Activated CD4-positive, alpha-beta memory T cell treated with anti-CD3 and anti-CD28 coated beads for 36 hours (primary cell): ENCODE measurements around the gene UFSP2. TPM values are rescaled to one million over a fixed set of nuclear protein-coding genes. Genes with fewer than 3 reads are reported as not detected.

Experiments
- CTCF ChIA-PET: fragments of 350-600 bp; sonication (Branson Sonifier 250); formaldehyde crosslinking; loops from one replicate; lab custom pipeline; 2021; ENCODE audit warnings: antibody characterized with exemption, inconsistent platforms; lab: Charles Lee
- POLR2A ChIA-PET: fragments of 350-600 bp; sonication (Branson Sonifier 250); formaldehyde crosslinking; loops from one replicate; lab custom pipeline; 2021; ENCODE audit warnings: antibody characterized with exemption; lab: Charles Lee
- DNase-seq: peaks from one replicate; pipeline ENCODE4 v3.0.0-alpha.2; 2020
- H3K27ac Mint-ChIP-seq: one replicate; pipeline ENCODE4 v1.8.0; 2021; ENCODE audit warnings: mixed read lengths
- H3K27me3 Mint-ChIP-seq: one replicate; pipeline ENCODE4 v1.8.0; 2021; ENCODE audit warnings: mixed read lengths
- H3K36me3 Mint-ChIP-seq: one replicate; pipeline ENCODE4 v1.8.0; 2021; ENCODE audit warnings: mixed read lengths
- H3K4me1 Mint-ChIP-seq: one replicate; pipeline ENCODE4 v1.8.0; 2021; ENCODE audit warnings: low read depth, mixed read lengths
- H3K4me3 Mint-ChIP-seq: one replicate; pipeline ENCODE4 v1.8.0; 2021; ENCODE audit warnings: mild to moderate bottlenecking, mixed read lengths
- H3K9me3 Mint-ChIP-seq: one replicate; pipeline ENCODE4 v1.8.0; 2021; ENCODE audit warnings: mixed read lengths
- intact Hi-C: fragments of 100-400 bp; cut with micrococcal nuclease; formaldehyde crosslinking; loops from one replicate; pipeline ENCODE4 v1.15.1; 2023
- total RNA-seq, 2 experiments: library from RNA; stranded (reverse); gene quantifications; one replicate each; pipeline ENCODE4 v1.2.3, GENCODE V29; 2021

UFSP2 gene
- total RNA-seq, 2 experiments from 2014 or later = 28.3 to 33.0 TPM

DNA sequence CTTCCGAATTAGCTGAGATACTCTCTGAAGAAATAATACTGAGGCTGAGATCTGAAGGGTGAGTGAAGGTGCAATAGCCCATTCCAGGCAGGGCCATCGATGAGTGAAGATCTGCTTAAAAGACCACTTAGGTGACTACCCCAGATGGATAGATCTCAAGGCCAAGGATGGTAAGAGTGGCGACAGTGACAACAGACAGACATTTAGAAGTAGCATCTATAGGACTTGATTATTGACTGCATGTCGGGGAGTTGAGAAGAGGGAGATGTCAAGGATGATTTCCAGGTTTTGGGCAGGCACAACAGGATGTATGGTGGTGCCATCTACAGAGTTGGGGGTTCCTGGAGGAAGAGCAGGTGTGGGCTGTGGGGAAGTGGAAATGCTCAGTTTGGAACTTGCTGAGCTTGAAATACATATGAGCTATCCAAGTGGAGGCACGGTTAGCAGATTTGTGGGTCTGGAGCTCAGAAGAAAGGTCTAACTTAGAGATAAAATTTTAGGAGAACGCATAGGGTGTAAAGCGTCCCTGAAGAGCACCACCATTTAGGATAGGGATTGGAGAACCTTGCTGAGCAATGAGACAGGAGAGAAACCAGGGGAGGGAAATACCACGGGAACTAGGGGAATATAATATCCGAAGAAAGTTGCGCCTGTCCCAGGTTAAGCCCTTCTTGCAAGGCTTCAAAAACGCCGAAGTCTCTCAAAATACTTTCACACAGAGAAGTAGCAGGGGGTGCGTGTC is 688 bp downstream of the UFSP2 start:
- H3K9me3 Mint-ChIP-seq = no peaks in the 10 kb centered on the region
- no peaks in the 10 kb centered on the region for H3K27me3 Mint-ChIP-seq
- H3K36me3 Mint-ChIP-seq = peaks cover 9% of the 10 kb centered on the region
- CTCF ChIA-PET = interaction anchor here (0.8 to 1.6 kb wide), 5 partner anchors 19 to 777 kb away, joined by 3 read pairs; no protein-coding TSS in a partner anchor
- no peak for DNase-seq
- peak overlapping the region; percentile 97 for H3K27ac Mint-ChIP-seq
- POLR2A ChIA-PET = interaction anchor here (0.5 to 2.7 kb wide), 2 partner anchors 23 to 29 kb away, joined by 3 to 12 read pairs; partner anchors contain the start of genes ANKRD37 and LRP2BP
- intact Hi-C loops = loop anchor here (1.0 to 5.0 kb wide), 4 partner anchors 29 to 777 kb away; partner anchors contain the start of genes ANKRD37 and CCDC110
- H3K4me1 Mint-ChIP-seq = peaks cover 23% of the 10 kb centered on the region
- peak overlapping the region; percentile 83 for H3K4me3 Mint-ChIP-seq

DNA sequence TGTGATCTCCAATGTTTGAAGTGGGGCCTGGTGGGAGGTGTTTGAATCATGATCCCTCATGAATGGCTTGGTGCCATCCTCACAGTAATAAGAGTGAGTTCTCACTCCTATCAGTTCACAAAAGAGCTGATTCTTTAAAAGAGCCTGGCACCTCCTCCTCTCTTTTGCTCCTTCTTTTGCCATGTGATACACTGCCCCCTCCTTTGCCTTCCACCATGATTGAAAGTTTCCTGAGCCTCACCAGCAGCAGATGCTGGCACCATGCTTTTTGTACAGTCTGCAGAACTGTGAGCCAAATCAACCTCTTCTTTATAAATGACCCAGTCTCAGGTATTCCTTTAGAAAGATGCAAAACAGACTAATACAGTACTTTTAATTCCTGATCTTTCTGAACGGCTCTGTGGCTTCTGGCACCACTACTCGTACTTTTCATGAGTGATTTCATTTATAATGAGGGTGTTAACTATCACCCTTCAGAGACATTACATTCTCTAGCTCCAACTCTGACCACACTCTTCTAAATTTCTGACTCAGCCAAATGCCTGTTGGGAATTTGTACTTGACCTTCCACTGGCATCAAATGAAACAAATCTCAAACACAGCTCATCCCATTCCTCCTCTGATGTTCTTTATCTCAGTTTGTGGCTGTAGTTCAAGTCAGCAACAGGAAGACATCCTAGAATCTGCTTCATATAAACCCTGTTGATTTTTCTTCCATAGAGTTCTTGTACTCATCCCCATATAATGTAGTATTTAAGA is 4.2 kb downstream of the UFSP2 start:
- DNase-seq = no peak
- Mint-ChIP-seq H3K27ac (no peak overlapping the region), H3K9me3 (no peaks in the 10 kb centered on the region), H3K36me3 (peaks cover 20% of the 10 kb centered on the region), H3K27me3 (no peaks in the 10 kb centered on the region), H3K4me1 (peaks cover 23% of the 10 kb centered on the region), H3K4me3 (no peak overlapping the region)
- CTCF ChIA-PET = interaction anchor here (0.7 kb wide), 1 partner anchor 176 kb away, joined by 3 read pairs; no protein-coding TSS in a partner anchor
- POLR2A ChIA-PET = no interaction called here
- intact Hi-C loops = no loop called here

DNA sequence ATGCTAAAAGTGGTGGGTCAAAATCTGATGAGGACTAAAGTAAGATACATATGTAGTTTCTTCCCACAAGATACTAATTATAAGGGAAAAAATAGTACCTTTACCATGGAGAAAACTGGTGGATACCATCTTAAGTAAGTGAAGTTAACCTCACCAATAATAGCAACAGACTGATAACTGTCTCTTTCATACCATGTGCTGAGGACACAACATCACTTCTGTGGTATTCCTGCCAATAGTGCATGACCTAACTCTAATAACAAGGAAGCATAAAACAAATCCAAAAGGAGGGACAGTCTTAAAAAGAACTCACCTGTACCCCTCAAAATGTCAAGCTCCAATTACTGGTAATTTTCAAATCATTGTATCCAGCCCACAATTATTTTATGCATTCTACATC is 8.8 kb downstream of the UFSP2 start:
- intact Hi-C loops = no loop called here
- ChIA-PET POLR2A (no interaction called here), CTCF (no interaction called here)
- H3K36me3 Mint-ChIP-seq = peaks cover 35% of the 10 kb centered on the region
- no peak overlapping the region for H3K27ac Mint-ChIP-seq
- no peak for DNase-seq
- peaks cover 8% of the 10 kb centered on the region for H3K4me1 Mint-ChIP-seq
- no peaks in the 10 kb centered on the region for H3K27me3 Mint-ChIP-seq
- no peaks in the 10 kb centered on the region for H3K9me3 Mint-ChIP-seq
- no peak overlapping the region for H3K4me3 Mint-ChIP-seq

DNA sequence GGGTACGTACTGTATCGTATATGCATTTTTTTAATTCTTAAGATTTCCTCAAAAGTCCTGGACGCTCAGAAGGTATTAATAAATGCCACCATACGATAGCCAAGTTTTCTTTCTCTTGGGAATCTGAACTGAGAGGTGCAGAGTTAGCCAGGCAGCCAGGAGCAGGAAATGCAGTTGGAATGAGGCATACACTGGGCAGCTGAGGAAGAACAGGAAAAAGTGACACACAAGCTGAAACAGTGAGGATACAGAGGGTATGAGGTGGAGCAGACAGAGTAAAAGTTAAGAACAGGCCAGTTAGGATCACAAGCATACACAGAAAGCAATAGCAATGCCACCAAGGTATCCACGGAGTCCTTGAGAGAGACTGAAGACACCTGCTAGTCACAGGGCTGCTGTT is 13.4 kb downstream of the UFSP2 start:
- no peak for DNase-seq
- ChIA-PET CTCF (no interaction called here), POLR2A (no interaction called here)
- intact Hi-C loops = no loop called here
- Mint-ChIP-seq H3K36me3 (peaks cover 32% of the 10 kb centered on the region), H3K9me3 (no peaks in the 10 kb centered on the region), H3K27me3 (no peaks in the 10 kb centered on the region), H3K4me3 (no peak overlapping the region), H3K4me1 (no peaks in the 10 kb centered on the region), H3K27ac (no peak overlapping the region)

DNA sequence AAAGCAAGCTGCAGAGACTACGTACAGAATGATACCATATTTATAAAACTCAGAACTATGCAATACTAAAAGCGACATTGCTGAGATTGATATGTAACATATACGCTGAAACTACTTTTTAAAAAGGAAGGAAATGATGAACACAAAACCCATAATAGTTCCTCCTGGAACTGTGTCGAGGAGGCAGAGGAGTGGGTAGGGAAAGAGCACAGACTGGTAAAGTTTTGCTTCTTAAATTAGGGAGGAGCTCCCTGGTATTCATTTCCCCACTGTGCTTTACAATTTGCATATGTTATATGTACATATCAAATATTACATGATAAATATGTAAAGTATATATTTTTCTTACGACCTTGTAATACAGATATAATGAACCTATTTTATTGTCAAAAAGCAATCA is 13.9 kb downstream of the UFSP2 start:
- intact Hi-C loops = no loop called here
- Mint-ChIP-seq H3K9me3 (no peaks in the 10 kb centered on the region), H3K4me1 (no peaks in the 10 kb centered on the region), H3K27me3 (no peaks in the 10 kb centered on the region), H3K4me3 (no peak overlapping the region), H3K36me3 (peaks cover 29% of the 10 kb centered on the region), H3K27ac (no peak overlapping the region)
- ChIA-PET CTCF (no interaction called here), POLR2A (no interaction called here)
- DNase-seq = no peak

DNA sequence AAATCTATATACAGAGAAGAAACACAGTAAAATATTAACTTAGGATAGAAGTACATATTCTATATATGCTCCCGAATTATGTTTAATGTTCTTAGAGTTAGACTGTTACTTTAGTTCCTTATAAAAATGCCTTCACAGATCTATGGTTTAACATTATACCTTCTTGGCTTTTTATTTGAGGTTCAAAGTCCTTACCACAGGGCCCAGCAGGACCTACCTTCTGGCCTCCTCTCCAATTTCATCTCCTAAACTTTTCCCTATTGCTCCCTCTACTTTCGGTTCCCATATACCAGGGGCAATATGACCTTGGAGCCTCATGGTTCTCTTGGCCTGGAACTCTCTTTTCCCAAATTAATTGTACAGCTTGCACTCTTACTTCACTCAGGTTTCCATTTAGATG is 17.3 kb downstream of the UFSP2 start:
- peaks cover 26% of the 10 kb centered on the region for H3K36me3 Mint-ChIP-seq
- H3K4me3 Mint-ChIP-seq = no peak overlapping the region
- ChIA-PET POLR2A (no interaction called here), CTCF (no interaction called here)
- intact Hi-C loops = no loop called here
- no peaks in the 10 kb centered on the region for H3K9me3 Mint-ChIP-seq
- H3K27ac Mint-ChIP-seq = no peak overlapping the region
- H3K4me1 Mint-ChIP-seq = peaks cover 8% of the 10 kb centered on the region
- no peaks in the 10 kb centered on the region for H3K27me3 Mint-ChIP-seq
- no peak for DNase-seq

DNA sequence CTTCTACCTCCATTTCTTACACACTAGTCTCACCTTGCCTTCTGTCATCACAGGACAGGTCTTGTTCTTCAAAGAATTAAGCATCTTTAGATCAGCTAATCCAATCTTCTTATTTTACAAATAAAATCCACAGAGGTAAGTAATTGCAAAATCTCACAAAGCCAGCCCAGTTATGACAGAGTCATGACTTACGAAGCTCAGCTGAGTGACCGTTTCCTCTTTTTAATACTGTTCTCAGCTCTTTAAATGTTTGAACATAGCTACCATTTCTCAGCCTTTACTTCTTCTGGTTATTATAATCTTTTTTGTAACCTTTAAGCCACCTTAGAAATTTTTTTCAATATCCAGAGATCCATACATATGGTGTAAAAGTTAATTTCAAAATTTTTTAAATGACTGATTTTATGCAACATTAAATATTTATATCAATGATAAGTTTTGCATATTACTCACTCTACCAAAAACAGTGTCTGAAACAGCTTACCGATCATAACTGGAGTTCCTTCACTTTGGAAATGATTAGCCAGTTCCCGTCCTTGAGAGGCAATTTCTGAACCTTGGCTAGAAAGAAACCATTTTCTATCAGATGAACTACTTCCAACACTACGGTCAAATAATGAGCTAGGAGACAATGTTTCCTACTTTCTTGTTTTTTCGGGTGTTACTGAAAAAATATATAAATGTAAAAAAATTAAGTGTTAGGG is 20.3 kb downstream of the UFSP2 start:
- no peak for DNase-seq
- intact Hi-C loops = loop anchor here (1.0 kb wide), 1 partner anchor 9 kb away; the partner anchor contains the start of gene ANKRD37
- ChIA-PET CTCF (interaction anchor here (0.7 to 1.2 kb wide), 4 partner anchors 20 to 192 kb away, joined by 3 read pairs; partner anchors contain the start of gene UFSP2), POLR2A (interaction anchor here (1.1 to 1.4 kb wide), 2 partner anchors 9 to 32 kb away, joined by 3 to 4 read pairs; partner anchors contain the start of gene ANKRD37)
- peaks cover 30% of the 10 kb centered on the region for H3K36me3 Mint-ChIP-seq
- H3K27ac Mint-ChIP-seq = no peak overlapping the region
- no peak overlapping the region for H3K4me3 Mint-ChIP-seq
- peaks cover 8% of the 10 kb centered on the region for H3K4me1 Mint-ChIP-seq
- H3K27me3 Mint-ChIP-seq = no peaks in the 10 kb centered on the region
- H3K9me3 Mint-ChIP-seq = no peaks in the 10 kb centered on the region

DNA sequence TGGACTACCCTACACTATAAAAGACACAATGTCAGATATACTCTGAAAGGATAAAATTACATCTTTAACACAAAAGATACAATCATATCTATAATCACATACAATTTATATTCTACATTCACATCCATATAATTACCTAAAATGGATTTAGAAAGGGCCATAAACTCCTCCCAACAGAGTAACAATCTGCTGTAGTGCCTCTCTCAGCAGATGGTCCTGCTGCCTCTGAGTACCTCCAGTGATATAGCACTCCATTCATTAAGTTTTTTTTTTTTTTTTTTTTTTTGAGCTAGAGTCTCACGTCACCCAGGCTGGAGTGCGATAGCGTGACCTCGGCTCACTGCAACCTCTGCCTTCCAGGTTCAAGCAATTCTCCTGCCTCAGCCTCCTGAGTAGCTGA is 21.7 kb downstream of the UFSP2 start:
- intact Hi-C loops = no loop called here
- ChIA-PET POLR2A (interaction anchor here (0.6 kb wide), 2 partner anchors 121 to 239 kb away, joined by 3 to 4 read pairs; no protein-coding TSS in a partner anchor), CTCF (interaction anchor here (0.6 to 1.2 kb wide), 2 partner anchors 194 to 242 kb away, joined by 3 read pairs; no protein-coding TSS in a partner anchor)
- H3K36me3 Mint-ChIP-seq = peaks cover 29% of the 10 kb centered on the region
- no peaks in the 10 kb centered on the region for H3K9me3 Mint-ChIP-seq
- no peak overlapping the region for H3K27ac Mint-ChIP-seq
- peaks cover 11% of the 10 kb centered on the region for H3K4me1 Mint-ChIP-seq
- no peaks in the 10 kb centered on the region for H3K27me3 Mint-ChIP-seq
- DNase-seq = no peak
- no peak overlapping the region for H3K4me3 Mint-ChIP-seq

DNA sequence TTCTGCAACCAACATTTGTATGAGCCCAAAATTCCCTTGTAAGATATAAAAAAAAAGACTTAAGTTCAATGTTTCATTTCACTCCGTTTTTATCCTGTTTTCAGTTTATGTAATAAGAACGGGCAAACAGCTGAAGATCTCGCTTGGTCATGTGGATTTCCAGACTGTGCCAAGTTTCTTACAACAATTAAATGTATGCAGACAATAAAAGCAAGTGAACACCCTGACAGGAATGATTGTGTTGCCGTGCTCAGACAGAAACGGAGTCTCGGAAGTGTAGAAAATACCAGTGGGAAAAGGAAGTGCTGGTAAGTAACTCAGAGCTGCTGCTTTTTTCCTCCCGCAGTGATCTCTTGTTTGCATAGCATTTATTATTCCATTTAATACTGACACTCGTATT is 26.3 kb downstream of the UFSP2 start:
- Mint-ChIP-seq H3K4me1 (peaks cover 29% of the 10 kb centered on the region), H3K27me3 (no peaks in the 10 kb centered on the region), H3K9me3 (no peaks in the 10 kb centered on the region), H3K4me3 (no peak overlapping the region), H3K36me3 (peaks cover 17% of the 10 kb centered on the region), H3K27ac (no peak overlapping the region)
- ChIA-PET POLR2A (no interaction called here), CTCF (no interaction called here)
- DNase-seq = no peak
- intact Hi-C loops = loop anchor here (5.0 to 10.0 kb wide), 3 partner anchors 42 to 1895 kb away; partner anchors contain the start of genes ACSL1 and ING2

DNA sequence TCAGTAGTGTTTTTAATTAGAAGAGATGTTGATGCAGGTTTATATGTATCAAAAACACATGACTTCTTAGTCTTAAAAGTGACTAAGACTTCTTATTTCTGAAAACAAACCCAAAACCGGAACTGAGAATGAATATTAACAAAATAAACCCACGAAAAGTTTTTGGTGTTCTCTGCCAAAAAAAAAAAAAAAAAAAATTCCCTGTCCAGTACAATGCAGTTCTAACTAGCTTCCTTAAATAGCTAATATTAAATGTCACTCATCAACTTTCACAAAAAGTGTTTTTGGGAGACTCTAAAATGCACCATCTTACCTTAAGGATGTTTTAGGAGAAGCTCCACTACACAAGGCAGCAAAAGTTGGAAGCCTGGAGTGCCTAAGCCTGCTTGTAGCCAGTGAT is 27.1 kb downstream of the UFSP2 start:
- Mint-ChIP-seq H3K27ac (no peak overlapping the region), H3K36me3 (peaks cover 17% of the 10 kb centered on the region), H3K4me3 (no peak overlapping the region), H3K9me3 (no peaks in the 10 kb centered on the region), H3K4me1 (peaks cover 36% of the 10 kb centered on the region), H3K27me3 (no peaks in the 10 kb centered on the region)
- POLR2A ChIA-PET = no interaction called here
- intact Hi-C loops = loop anchor here (5.0 to 10.0 kb wide), 3 partner anchors 41 to 1894 kb away; partner anchors contain the start of genes ACSL1 and ING2
- CTCF ChIA-PET = interaction anchor here (1.5 kb wide), 1 partner anchor 215 kb away, joined by 9 read pairs; no protein-coding TSS in a partner anchor
- DNase-seq = no peak

DNA sequence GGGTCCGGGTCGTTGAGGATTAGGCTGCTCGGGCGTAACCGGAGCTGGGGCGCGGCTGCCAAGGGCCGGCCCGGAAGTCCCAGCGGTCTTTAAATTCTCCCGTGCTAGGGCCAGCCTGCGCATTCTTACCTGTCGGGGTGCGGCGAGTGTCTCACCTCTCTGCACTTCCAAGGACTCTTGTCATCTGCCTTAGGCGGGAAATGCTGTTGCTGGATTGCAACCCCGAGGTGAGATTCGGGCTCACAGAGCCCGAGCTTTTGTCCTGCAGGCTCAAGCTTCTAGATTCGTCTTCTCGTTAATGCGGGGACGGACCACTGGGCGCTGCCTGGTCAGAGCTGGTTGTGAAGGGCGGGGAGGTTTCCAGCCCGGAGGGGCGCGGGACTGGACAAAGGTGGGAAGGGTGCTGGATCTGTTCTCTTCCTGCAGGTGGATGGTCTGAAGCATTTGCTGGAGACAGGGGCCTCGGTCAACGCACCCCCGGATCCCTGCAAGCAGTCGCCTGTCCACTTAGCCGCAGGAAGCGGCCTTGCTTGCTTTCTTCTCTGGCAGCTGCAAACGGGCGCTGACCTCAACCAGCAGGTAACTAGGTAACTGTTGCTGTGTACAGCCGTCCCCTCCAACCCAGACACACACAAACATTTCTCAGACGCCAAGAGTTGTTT is 28.9 kb downstream of the UFSP2 start, which contains the start of gene ANKRD37:
Gene ANKRD37 (plus strand): TSS at position 118 of the 662 bp plus-strand sequence. CDS start 83 bp downstream, at position 201.
- peaks cover 11% of the 10 kb centered on the region for H3K36me3 Mint-ChIP-seq
- POLR2A ChIA-PET = interaction anchor here (0.7 to 2.2 kb wide), 5 partner anchors 8 to 748 kb away, joined by 3 to 12 read pairs (median 4); partner anchors contain the start of genes CASP3, CFAP97, PRIMPOL and UFSP2
- intact Hi-C loops = loop anchor here (1.0 to 10.0 kb wide), 10 partner anchors 8 to 1892 kb away; partner anchors contain the start of genes ACSL1, CCDC110, CENPU and ING2

More for the DNA sequence above, 28.9 kb downstream of the UFSP2 start, which contains the start of gene ANKRD37:
- CTCF ChIA-PET = interaction anchor here (0.9 to 1.4 kb wide), 3 partner anchors 213 to 663 kb away, joined by 3 to 4 read pairs (median 3); partner anchors contain the start of genes CENPU and SLC25A4
- Mint-ChIP-seq H3K4me1 (peaks cover 37% of the 10 kb centered on the region), H3K4me3 (peak within 1 kb of the TSS; percentile 95), H3K9me3 (no peaks in the 10 kb centered on the region), H3K27me3 (no peaks in the 10 kb centered on the region), H3K27ac (peak within 1 kb of the TSS; percentile 97)
- DNase-seq = no peak
